ENCODE results near the gene ANKRD12. TPM values are rescaled to one million over a fixed set of nuclear protein-coding genes. Genes with fewer than 3 reads are reported as not detected.

ANKRD12 gene
- total and polyA plus RNA-seq, 7 experiments from 2014 or later: 48.7 to 274 (median 154) TPM

GRCh38 chr18:9321017-9321452 is 184.5 kb downstream of the ANKRD12 start:
- H3K27me3 Mint-ChIP-seq: peaks cover 7 to 20% (median 20%) of the 10 kb centered on the region in 5 donors
- peaks cover 0 to 14% (median 7%) of the 10 kb centered on the region in 5 donors for H3K36me3 Mint-ChIP-seq
- CTCF ChIA-PET: no interaction called here
- intact Hi-C loops (cut with micrococcal nuclease): no loop called here
- peaks cover 0 to 2% (median 0%) of the 10 kb centered on the region in 7 donors for H3K4me1 Mint-ChIP-seq
- no peaks in the 10 kb centered on the region for H3K27me3 ChIP-seq (ENCODE audit: control insufficient read depth in 2 of 2, insufficient read depth in 2 of 2, low read length in 2 of 2)
- no peaks in the 10 kb centered on the region for H3K9me3 ChIP-seq (ENCODE audit: control insufficient read depth in 2 of 3, low read length in 3 of 3)
- no peak overlapping the region for H3K4me3 Mint-ChIP-seq
- no peaks in the 10 kb centered on the region for H3K4me1 ChIP-seq (ENCODE audit: control insufficient read depth in 2 of 2, insufficient read depth in 2 of 2, low read length in 2 of 2)
- ATAC-seq (no peak), DNase-seq (no peak)
- H3K36me3 ChIP-seq (ENCODE audit: control insufficient read depth in 2 of 3, insufficient read depth in 3 of 3, low read length in 3 of 3): no peaks in the 10 kb centered on the region
- no peak overlapping the region for H3K27ac Mint-ChIP-seq
- peaks cover 3 to 22% (median 9%) of the 10 kb centered on the region in 11 donors for H3K9me3 Mint-ChIP-seq
- POLR2A ChIA-PET: no interaction called here
- no peak overlapping the region for H3K27ac ChIP-seq (ENCODE audit: low read depth, low read length)
- no peak overlapping the region for H3K4me3 ChIP-seq (ENCODE audit: low read length)

GRCh38 chr18:9321736-9322135 is 185.2 kb downstream of the ANKRD12 start:
- intact Hi-C loops (cut with micrococcal nuclease): no loop called here
- POLR2A ChIA-PET: no interaction called here
- Histone ChIP-seq H3K9me3 (ENCODE audit: control insufficient read depth in 2 of 3, low read length in 3 of 3) (no peaks in the 10 kb centered on the region), H3K36me3 (ENCODE audit: control insufficient read depth in 2 of 3, insufficient read depth in 3 of 3, low read length in 3 of 3) (no peaks in the 10 kb centered on the region), H3K4me1 (ENCODE audit: control insufficient read depth in 2 of 2, insufficient read depth in 2 of 2, low read length in 2 of 2) (no peaks in the 10 kb centered on the region), H3K27ac (ENCODE audit: low read depth, low read length) (no peak overlapping the region), H3K4me3 (ENCODE audit: low read length) (no peak overlapping the region), H3K27me3 (ENCODE audit: control insufficient read depth in 2 of 2, insufficient read depth in 2 of 2, low read length in 2 of 2) (no peaks in the 10 kb centered on the region)
- no peak for ATAC-seq
- CTCF ChIA-PET: no interaction called here
- H3K27me3 Mint-ChIP-seq: peaks cover 7 to 27% (median 20%) of the 10 kb centered on the region in 5 donors
- no peak for DNase-seq
- peaks cover 0 to 2% (median 0%) of the 10 kb centered on the region in 7 donors for H3K4me1 Mint-ChIP-seq
- no peak overlapping the region for H3K4me3 Mint-ChIP-seq
- no peak overlapping the region for H3K27ac Mint-ChIP-seq
- peaks cover 3 to 22% (median 9%) of the 10 kb centered on the region in 11 donors for H3K9me3 Mint-ChIP-seq
- peaks cover 0 to 14% (median 7%) of the 10 kb centered on the region in 5 donors for H3K36me3 Mint-ChIP-seq

- peaks cover 0 to 14% (median 7%) of the 10 kb centered on the region in 5 donors for H3K36me3 Mint-ChIP-seq
- H3K4me1 Mint-ChIP-seq: peaks cover 0 to 2% (median 0%) of the 10 kb centered on the region in 7 donors
- Histone ChIP-seq H3K27ac (ENCODE audit: low read depth, low read length) (no peak overlapping the region), H3K36me3 (ENCODE audit: control insufficient read depth in 2 of 3, insufficient read depth in 3 of 3, low read length in 3 of 3) (no peaks in the 10 kb centered on the region), H3K4me3 (ENCODE audit: low read length) (no peak overlapping the region), H3K4me1 (ENCODE audit: control insufficient read depth in 2 of 2, insufficient read depth in 2 of 2, low read length in 2 of 2) (no peaks in the 10 kb centered on the region), H3K27me3 (ENCODE audit: control insufficient read depth in 2 of 2, insufficient read depth in 2 of 2, low read length in 2 of 2) (no peaks in the 10 kb centered on the region), H3K9me3 (ENCODE audit: control insufficient read depth in 2 of 3, low read length in 3 of 3) (no peaks in the 10 kb centered on the region)
- ChIA-PET POLR2A (no interaction called here), CTCF (no interaction called here)
- H3K4me3 Mint-ChIP-seq: no peak overlapping the region
- intact Hi-C loops (cut with micrococcal nuclease): no loop called here
- peaks cover 3 to 22% (median 9%) of the 10 kb centered on the region in 11 donors for H3K9me3 Mint-ChIP-seq
- H3K27me3 Mint-ChIP-seq: peaks cover 7 to 30% (median 20%) of the 10 kb centered on the region in 5 donors
- ATAC-seq: no peak
- no peak overlapping the region for H3K27ac Mint-ChIP-seq
- no peak for DNase-seq
These were observed 186.2 kb downstream of the ANKRD12 start for GRCh38 chr18:9322744-9323143.

GRCh38 chr18:9323750-9324445 is 187.3 kb downstream of the ANKRD12 start:
- Mint-ChIP-seq H3K36me3 (peaks cover 0 to 14% (median 7%) of the 10 kb centered on the region in 5 donors), H3K4me1 (peaks cover 0 to 2% (median 0%) of the 10 kb centered on the region in 7 donors), H3K4me3 (no peak overlapping the region), H3K27me3 (peaks cover 7 to 30% (median 20%) of the 10 kb centered on the region in 5 donors), H3K27ac (no peak overlapping the region), H3K9me3 (peaks cover 4 to 27% (median 9%) of the 10 kb centered on the region in 11 donors)
- no peaks in the 10 kb centered on the region for H3K27me3 ChIP-seq (ENCODE audit: control insufficient read depth in 2 of 2, insufficient read depth in 2 of 2, low read length in 2 of 2)
- DNase-seq: no peak
- intact Hi-C loops (cut with micrococcal nuclease): no loop called here
- CTCF ChIA-PET: no interaction called here
- no peaks in the 10 kb centered on the region for H3K4me1 ChIP-seq (ENCODE audit: control insufficient read depth in 2 of 2, insufficient read depth in 2 of 2, low read length in 2 of 2)
- no peak overlapping the region for H3K27ac ChIP-seq (ENCODE audit: low read depth, low read length)
- no peak for ATAC-seq
- no peaks in the 10 kb centered on the region for H3K36me3 ChIP-seq (ENCODE audit: control insufficient read depth in 2 of 3, insufficient read depth in 3 of 3, low read length in 3 of 3)
- no peaks in the 10 kb centered on the region for H3K9me3 ChIP-seq (ENCODE audit: control insufficient read depth in 2 of 3, low read length in 3 of 3)
- H3K4me3 ChIP-seq (ENCODE audit: low read length): no peak overlapping the region
- POLR2A ChIA-PET: no interaction called here

- intact Hi-C loops (cut with micrococcal nuclease): no loop called here
- DNase-seq: no peak
- H3K27ac ChIP-seq (ENCODE audit: low read depth, low read length): no peak overlapping the region
- ChIA-PET CTCF (no interaction called here), POLR2A (interaction anchor here (0.9 kb wide), 1 partner anchor 199 kb away, joined by 4 read pairs; no protein-coding TSS in a partner anchor)
- H3K4me1 ChIP-seq (ENCODE audit: control insufficient read depth in 2 of 2, insufficient read depth in 2 of 2, low read length in 2 of 2): no peaks in the 10 kb centered on the region
- Mint-ChIP-seq H3K36me3 (peaks cover 0 to 6% (median 6%) of the 10 kb centered on the region in 5 donors), H3K27ac (no peak overlapping the region), H3K4me1 (peaks cover 0 to 2% (median 0%) of the 10 kb centered on the region in 7 donors), H3K9me3 (peaks cover 1 to 16% (median 5%) of the 10 kb centered on the region in 11 donors), H3K27me3 (peaks cover 7 to 38% (median 17%) of the 10 kb centered on the region in 5 donors), H3K4me3 (no peak overlapping the region)
- ATAC-seq: no peak
- no peaks in the 10 kb centered on the region for H3K27me3 ChIP-seq (ENCODE audit: control insufficient read depth in 2 of 2, insufficient read depth in 2 of 2, low read length in 2 of 2)
- no peaks in the 10 kb centered on the region for H3K9me3 ChIP-seq (ENCODE audit: control insufficient read depth in 2 of 3, low read length in 3 of 3)
- H3K36me3 ChIP-seq (ENCODE audit: control insufficient read depth in 2 of 3, insufficient read depth in 3 of 3, low read length in 3 of 3): no peaks in the 10 kb centered on the region
- no peak overlapping the region for H3K4me3 ChIP-seq (ENCODE audit: low read length)
These were observed 189.1 kb downstream of the ANKRD12 start for GRCh38 chr18:9325716-9326115.

GRCh38 chr18:9328776-9329175 is 192.2 kb downstream of the ANKRD12 start:
- no peak overlapping the region for H3K27ac Mint-ChIP-seq
- H3K9me3 Mint-ChIP-seq: peaks cover 0 to 8% (median 0%) of the 10 kb centered on the region in 11 donors
- H3K4me1 Mint-ChIP-seq: peaks cover under 1 to 2% (median 2%) of the 10 kb centered on the region in 7 donors
- Histone ChIP-seq H3K9me3 (ENCODE audit: control insufficient read depth in 2 of 3, low read length in 3 of 3) (no peaks in the 10 kb centered on the region), H3K4me1 (ENCODE audit: control insufficient read depth in 2 of 2, insufficient read depth in 2 of 2, low read length in 2 of 2) (no peaks in the 10 kb centered on the region), H3K4me3 (ENCODE audit: low read length) (no peak overlapping the region), H3K27ac (ENCODE audit: low read depth, low read length) (no peak overlapping the region), H3K36me3 (ENCODE audit: control insufficient read depth in 2 of 3, insufficient read depth in 3 of 3, low read length in 3 of 3) (no peaks in the 10 kb centered on the region), H3K27me3 (ENCODE audit: control insufficient read depth in 2 of 2, insufficient read depth in 2 of 2, low read length in 2 of 2) (no peaks in the 10 kb centered on the region)
- peaks cover 0 to 52% (median 0%) of the 10 kb centered on the region in 5 donors for H3K27me3 Mint-ChIP-seq
- ChIA-PET POLR2A (no interaction called here), CTCF (no interaction called here)
- DNase-seq: no peak
- no peak overlapping the region for H3K4me3 Mint-ChIP-seq
- H3K36me3 Mint-ChIP-seq: no peaks in the 10 kb centered on the region
- intact Hi-C loops (cut with micrococcal nuclease): no loop called here
- ATAC-seq: no peak

GRCh38 chr18:9329471-9329870 is 192.9 kb downstream of the ANKRD12 start:
- Histone ChIP-seq H3K4me3 (ENCODE audit: low read length) (no peak overlapping the region), H3K27me3 (ENCODE audit: control insufficient read depth in 2 of 2, insufficient read depth in 2 of 2, low read length in 2 of 2) (no peaks in the 10 kb centered on the region), H3K36me3 (ENCODE audit: control insufficient read depth in 2 of 3, insufficient read depth in 3 of 3, low read length in 3 of 3) (no peaks in the 10 kb centered on the region), H3K4me1 (ENCODE audit: control insufficient read depth in 2 of 2, insufficient read depth in 2 of 2, low read length in 2 of 2) (no peaks in the 10 kb centered on the region), H3K9me3 (ENCODE audit: control insufficient read depth in 2 of 3, low read length in 3 of 3) (no peaks in the 10 kb centered on the region), H3K27ac (ENCODE audit: low read depth, low read length) (no peak overlapping the region)
- H3K36me3 Mint-ChIP-seq: no peaks in the 10 kb centered on the region
- no peak overlapping the region for H3K27ac Mint-ChIP-seq
- ChIA-PET CTCF (no interaction called here), POLR2A (no interaction called here)
- intact Hi-C loops (cut with micrococcal nuclease): no loop called here
- no peak for ATAC-seq
- no peak for DNase-seq
- peaks cover 0 to 9% (median 0%) of the 10 kb centered on the region in 11 donors for H3K9me3 Mint-ChIP-seq
- no peak overlapping the region for H3K4me3 Mint-ChIP-seq
- peaks cover 1 to 6% (median 5%) of the 10 kb centered on the region in 7 donors for H3K4me1 Mint-ChIP-seq
- H3K27me3 Mint-ChIP-seq: peaks cover 0 to 55% (median 0%) of the 10 kb centered on the region in 5 donors

All from naive thymus-derived CD4-positive, alpha-beta T cell (primary cell).